ENCODE results near the gene ZNF558. TPM values are rescaled to one million over a fixed set of nuclear protein-coding genes. Genes with fewer than 3 reads are reported as not detected.

The ZNF558 gene
- total RNA-seq, 4 donors from 2014 or later: 7.8 to 23.3 (median 12.1) TPM

Small RNA genes within 50 kb of the gene (small RNA-seq; reads per million reads assigned to genes)
- gene AC012616.1: 0 reads per million in 4 donors

Other genes with a start within 250 kb of the ZNF558 start
- gene ADAMTS10, start 221.6 kb downstream of the ZNF558 start, total RNA-seq: 1 to 10 TPM; 2.0 to 8.8 (median 3.6) TPM
- not detected for gene NFILZ, start 201.7 kb downstream of the ZNF558 start, total RNA-seq
- not detected for gene ACTL9, start 133.5 kb downstream of the ZNF558 start, total RNA-seq
- not detected for gene OR2Z1, start 110.7 kb downstream of the ZNF558 start, total RNA-seq
- not detected for gene MBD3L1, start 73 bp upstream of the ZNF558 start, total RNA-seq
- gene MUC16, start 178.1 kb upstream of the ZNF558 start, total RNA-seq: 1 to 10 TPM in 1 of 4 donors, under 1 TPM in 3; under 0.01 to 1.4 (median 0.04) TPM